ENCODE data around the gene KDM2B. TPM values are rescaled to one million over a fixed set of nuclear protein-coding genes. Genes with fewer than 3 reads are reported as not detected.

The KDM2B gene
- total RNA-seq, 2 donors from 2014 or later, result 18.1 to 39.3 TPM

GRCh38 chr12:121423682-121424623 is 156.9 kb downstream of the KDM2B start:
- peaks cover 0 to 5% of the 10 kb centered on the region in 2 donors for H3K36me3 ChIP-seq
- H3K4me1 ChIP-seq (replicated peaks), result no peaks in the 10 kb centered on the region

GRCh38 chr12:121423253-121423652 is 157.6 kb downstream of the KDM2B start:
- H3K9me3 ChIP-seq, result no peaks in the 10 kb centered on the region
- 94% methylated on average over 12 of the region's 14 CpGs for WGBS
- intact Hi-C loops (cut with DNase I), result no loop called here
- H3K4me3 ChIP-seq, result no peak overlapping the region
- DNase-seq (ENCODE audit: low spot score), result no peak
- no peaks in the 10 kb centered on the region for H3K27me3 ChIP-seq (replicated peaks; ENCODE audit: insufficient read depth)
- TF ChIP-seq POLR2A (IDR thresholded peaks at IDR 0.05), result no peak
- no peak for TF ChIP-seq CTCF (IDR thresholded peaks at IDR 0.05)
- TF ChIP-seq POLR2AphosphoS5 (IDR thresholded peaks at IDR 0.05), result no peak
- no peaks in the 10 kb centered on the region for H3K4me1 ChIP-seq (replicated peaks)
- no peaks in the 10 kb centered on the region for H3K36me3 ChIP-seq
- H3K27ac ChIP-seq, result no peak overlapping the region

More at GRCh38 chr12:121423682-121424623, 156.9 kb downstream of the KDM2B start:
- Histone ChIP-seq H3K9me3 (no peaks in the 10 kb centered on the region), H3K27ac (no peak overlapping the region), H3K27me3 (replicated peaks; ENCODE audit: insufficient read depth) (no peaks in the 10 kb centered on the region), H3K4me3 (no peak overlapping the region)
- TF ChIP-seq POLR2AphosphoS5 (IDR thresholded peaks at IDR 0.05) (no peak), CTCF (IDR thresholded peaks at IDR 0.05) (no peak), POLR2A (IDR thresholded peaks at IDR 0.05) (no peak)
- 86% methylated on average over 13 of the region's 13 CpGs for WGBS
- intact Hi-C loops (cut with DNase I), result no loop called here
- DNase-seq (ENCODE audit: low spot score), result no peak

DNA sequence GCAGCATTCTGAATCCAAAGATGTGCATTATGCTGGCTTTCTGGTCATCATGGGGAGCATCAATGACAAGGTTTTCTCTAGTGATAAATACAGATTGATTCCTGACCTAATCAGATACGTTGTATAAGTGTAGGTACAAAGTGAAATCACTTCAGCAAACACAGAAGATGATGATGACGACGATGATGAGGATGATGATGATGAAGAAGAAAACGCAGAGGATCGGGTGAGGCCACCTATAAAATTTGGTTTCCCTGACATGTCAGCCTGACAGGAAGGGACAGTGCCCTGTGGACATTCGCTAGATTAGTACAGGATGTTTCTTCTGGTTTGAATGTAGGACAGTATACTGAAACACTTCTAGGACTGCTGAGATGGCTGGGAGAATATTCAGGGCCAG is 160.7 kb downstream of the KDM2B start:
- 78% methylated on average over 6 of the region's 6 CpGs for WGBS
- no peaks in the 10 kb centered on the region for H3K36me3 ChIP-seq
- H3K27ac ChIP-seq, result no peak overlapping the region

GRCh38 chr12:121417847-121418246 is 163.0 kb downstream of the KDM2B start:
- intact Hi-C loops (cut with DNase I), result no loop called here
- no peak for DNase-seq (ENCODE audit: low spot score)
- Histone ChIP-seq H3K9me3 (no peaks in the 10 kb centered on the region), H3K27me3 (replicated peaks; ENCODE audit: insufficient read depth) (no peaks in the 10 kb centered on the region), H3K4me1 (replicated peaks) (no peaks in the 10 kb centered on the region), H3K4me3 (no peak overlapping the region), H3K27ac (no peak overlapping the region), H3K36me3 (no peaks in the 10 kb centered on the region)
- 90% methylated on average over 6 of the region's 6 CpGs for WGBS
- TF ChIP-seq POLR2AphosphoS5 (IDR thresholded peaks at IDR 0.05), result no peak
- no peak for TF ChIP-seq POLR2A (IDR thresholded peaks at IDR 0.05)
- TF ChIP-seq CTCF (IDR thresholded peaks at IDR 0.05), result no peak

More for the DNA sequence above, 160.7 kb downstream of the KDM2B start:
- no peaks in the 10 kb centered on the region for H3K27me3 ChIP-seq (replicated peaks; ENCODE audit: insufficient read depth)
- DNase-seq (ENCODE audit: low spot score), result no peak
- no peak overlapping the region for H3K4me3 ChIP-seq
- intact Hi-C loops (cut with DNase I), result no loop called here
- no peaks in the 10 kb centered on the region for H3K4me1 ChIP-seq (replicated peaks)
- TF ChIP-seq CTCF (IDR thresholded peaks at IDR 0.05), result no peak
- no peaks in the 10 kb centered on the region for H3K9me3 ChIP-seq

DNA sequence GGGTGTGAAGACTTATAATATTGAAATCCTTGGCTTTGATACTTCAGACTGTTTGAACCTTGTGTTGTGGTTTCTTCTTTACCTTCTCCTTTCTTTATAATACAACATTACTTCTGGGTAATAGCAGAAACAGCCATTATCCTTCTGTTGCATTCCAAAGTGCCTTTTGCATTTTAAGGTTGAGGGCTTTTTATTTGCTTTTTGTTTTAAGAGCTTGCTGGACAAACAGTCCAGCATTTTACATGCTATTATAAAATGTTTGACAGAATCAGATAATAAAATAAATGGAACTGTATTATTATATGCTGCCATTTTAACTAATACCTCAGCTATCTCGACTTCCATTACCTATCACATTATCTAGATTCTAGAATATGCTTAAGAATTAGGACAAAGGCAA is 166.9 kb downstream of the KDM2B start:
- WGBS, result 28% methylated on average over 1 of the region's 1 CpG
- intact Hi-C loops (cut with DNase I), result no loop called here
- H3K4me3 ChIP-seq, result no peak overlapping the region
- TF ChIP-seq POLR2A (IDR thresholded peaks at IDR 0.05) (no peak), CTCF (IDR thresholded peaks at IDR 0.05) (no peak), POLR2AphosphoS5 (IDR thresholded peaks at IDR 0.05) (no peak)
- no peaks in the 10 kb centered on the region for H3K9me3 ChIP-seq
- H3K27ac ChIP-seq, result no peak overlapping the region
- DNase-seq (ENCODE audit: low spot score), result no peak
- H3K27me3 ChIP-seq (replicated peaks; ENCODE audit: insufficient read depth), result no peaks in the 10 kb centered on the region
- H3K36me3 ChIP-seq, result no peaks in the 10 kb centered on the region
- H3K4me1 ChIP-seq (replicated peaks), result no peaks in the 10 kb centered on the region

Measured in prostate gland (tissue), 2 donors.